ENCODE results near the gene NEDD8.
"Not testable (repeated sequence)": the region's sequence is repeated elsewhere in the genome, so short reads cannot be mapped to it uniquely, and the experiment has no call there.

The NEDD8 gene

DNA sequence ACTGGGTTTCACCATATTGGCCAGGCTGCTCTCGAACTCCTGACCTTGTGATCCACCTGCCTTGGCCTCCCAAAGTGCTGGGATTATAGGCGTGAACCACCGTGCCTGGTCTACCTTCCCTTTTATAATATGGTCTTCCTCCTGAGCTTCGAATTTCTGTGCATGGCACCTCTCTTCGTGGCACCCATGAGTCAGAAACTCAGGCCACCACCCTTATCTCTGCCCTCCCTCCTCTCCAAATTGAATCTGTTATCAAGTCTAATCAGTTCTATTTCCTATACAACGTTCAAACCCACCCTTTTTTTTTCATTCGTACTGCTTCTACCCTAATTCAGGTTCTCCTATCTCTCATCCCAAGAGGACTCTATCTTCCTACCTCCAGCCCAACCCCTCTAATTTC is 15.3 kb upstream of the NEDD8 start:
- DNase-seq (ENCODE audit: low spot score) = no peak

DNA sequence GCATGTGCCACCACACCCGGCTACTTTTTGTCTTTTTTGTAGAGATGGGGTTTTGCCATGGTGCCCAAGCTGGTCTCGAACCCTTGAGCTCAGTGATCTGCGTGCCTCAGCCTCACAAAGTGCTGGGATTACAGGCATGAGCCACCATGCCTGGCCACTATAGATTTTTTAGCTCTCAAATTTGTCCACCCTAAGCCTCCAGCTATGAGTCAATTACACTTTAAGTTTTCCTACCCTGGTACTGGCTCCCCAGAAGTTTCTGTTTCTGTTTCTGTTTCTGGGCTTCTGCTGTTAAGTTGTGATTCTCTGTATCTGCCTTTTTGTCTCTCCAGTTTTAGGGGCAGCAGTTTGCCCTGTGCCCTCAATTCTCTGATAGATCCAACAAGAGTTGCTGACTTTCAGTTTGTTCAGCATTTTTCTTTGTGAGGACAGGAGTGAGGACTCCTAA is 14.6 kb upstream of the NEDD8 start:
- DNase-seq (ENCODE audit: low spot score) = no peak

DNA sequence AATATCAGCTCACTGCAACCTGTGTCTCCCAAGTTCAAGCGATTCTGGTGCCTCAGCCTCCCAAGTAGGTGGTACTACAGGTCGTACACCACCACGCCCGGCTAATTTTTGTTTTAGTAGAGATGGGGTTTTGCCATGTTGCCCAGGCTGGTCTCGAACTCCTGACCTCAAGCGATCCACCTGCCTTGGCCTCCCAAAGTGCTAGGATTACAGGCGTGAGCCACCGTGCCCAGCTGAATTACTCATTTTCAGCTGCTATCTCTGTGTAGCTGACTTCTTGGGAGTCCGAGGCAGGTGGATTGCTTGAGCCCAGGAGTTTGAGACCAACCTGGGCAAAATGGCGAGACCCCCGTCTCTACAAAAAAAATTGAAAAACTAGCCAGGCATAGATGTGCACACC is 13.2 kb upstream of the NEDD8 start:
- not testable (repeated sequence) for DNase-seq (ENCODE audit: low spot score)

DNA sequence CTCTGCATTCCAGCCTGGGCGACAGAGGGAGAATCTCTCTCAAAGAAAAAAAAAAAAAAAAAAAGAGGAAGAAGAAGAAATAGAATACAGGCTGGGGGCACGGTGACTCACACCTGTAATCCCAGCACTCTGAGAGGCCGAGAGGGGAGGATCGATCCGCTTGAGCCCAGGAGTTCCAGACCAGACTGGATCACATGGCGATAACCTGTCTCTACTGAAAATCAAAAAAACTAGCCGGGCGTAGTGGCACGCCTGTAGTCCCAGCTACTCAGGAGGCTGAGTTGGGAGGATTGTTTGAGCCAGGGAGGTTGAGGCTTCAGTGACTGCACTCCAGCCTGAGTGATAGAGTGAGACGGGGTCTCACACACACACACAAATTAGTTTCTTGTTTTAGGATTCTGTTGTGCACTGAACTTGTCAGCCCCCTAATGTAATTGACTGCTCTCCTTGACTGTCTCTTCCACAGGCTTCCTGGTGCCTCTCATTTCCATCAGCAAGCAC is 11.2 kb upstream of the NEDD8 start:
- peak; percentile 37 for DNase-seq (ENCODE audit: low spot score)

DNA sequence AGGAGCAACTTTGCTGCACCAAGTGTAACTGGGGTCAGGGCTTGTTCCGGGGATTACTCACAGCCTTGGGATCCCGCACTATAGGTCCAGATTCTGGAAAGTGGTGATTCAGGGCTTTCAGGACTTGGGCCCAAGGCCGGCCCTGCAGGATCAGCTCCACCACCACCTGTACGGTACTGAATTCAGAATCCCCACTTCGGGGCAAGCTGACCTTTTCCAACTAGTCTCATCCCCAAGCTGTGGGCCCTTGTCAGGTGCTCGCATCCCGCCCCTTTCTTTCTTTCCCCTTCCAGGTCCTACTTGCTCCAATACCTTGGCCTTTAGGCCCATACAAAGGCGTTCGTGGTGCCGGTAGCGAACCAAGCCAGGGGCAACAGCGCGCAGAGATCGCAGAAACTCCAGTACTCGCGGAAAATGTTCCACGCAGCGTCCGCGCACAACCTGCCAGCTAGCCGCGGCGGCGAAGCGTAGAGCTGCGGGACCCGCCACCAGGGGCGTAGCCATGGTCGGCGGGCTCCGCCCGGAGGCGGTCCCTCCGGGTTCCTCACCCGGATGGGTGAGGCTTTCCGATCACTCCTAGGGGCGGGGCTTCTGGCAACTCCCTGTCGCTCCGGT is 9.8 kb upstream of the NEDD8 start:
- peak; percentile 96 for DNase-seq (ENCODE audit: low spot score)

DNA sequence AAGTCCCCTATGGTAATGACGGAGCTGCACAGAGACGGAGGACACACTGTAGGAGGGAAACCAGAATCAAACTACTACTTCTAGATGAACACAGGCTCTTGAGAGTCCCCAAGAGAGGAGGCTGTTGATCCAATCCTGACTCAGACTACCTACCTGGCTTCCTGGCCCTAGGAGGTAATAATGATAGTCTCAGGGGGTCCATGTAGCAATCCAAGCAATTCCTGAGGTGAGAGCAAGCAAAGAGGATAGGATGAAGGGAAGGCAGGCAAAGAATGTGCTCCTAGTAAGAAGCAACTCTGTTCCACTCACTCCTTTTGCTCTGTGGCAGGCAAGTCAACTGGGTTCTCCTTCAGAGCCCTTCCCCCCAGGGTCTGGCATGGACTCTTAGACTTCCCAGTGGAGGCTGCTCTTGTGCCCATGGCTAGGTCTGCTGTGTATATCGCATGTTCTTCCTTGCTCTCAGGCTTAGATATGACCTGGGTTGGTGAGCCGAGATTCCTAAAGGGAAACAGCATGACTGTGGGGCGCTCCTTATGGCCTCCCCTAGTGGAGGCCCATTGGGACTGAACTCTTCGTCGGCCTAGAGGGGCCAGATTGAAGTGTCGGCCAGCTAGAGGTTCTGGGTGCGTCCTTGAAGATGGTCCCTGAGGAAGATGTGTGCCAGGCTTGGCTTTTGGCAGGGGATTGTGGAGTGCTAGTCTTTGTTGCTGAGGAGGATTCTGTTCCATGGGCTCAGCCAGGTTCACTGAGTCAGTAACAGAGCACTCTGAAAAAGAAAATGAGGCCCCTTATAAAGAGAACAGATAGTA is 8.1 kb upstream of the NEDD8 start:
- no peak for DNase-seq (ENCODE audit: low spot score)

DNA sequence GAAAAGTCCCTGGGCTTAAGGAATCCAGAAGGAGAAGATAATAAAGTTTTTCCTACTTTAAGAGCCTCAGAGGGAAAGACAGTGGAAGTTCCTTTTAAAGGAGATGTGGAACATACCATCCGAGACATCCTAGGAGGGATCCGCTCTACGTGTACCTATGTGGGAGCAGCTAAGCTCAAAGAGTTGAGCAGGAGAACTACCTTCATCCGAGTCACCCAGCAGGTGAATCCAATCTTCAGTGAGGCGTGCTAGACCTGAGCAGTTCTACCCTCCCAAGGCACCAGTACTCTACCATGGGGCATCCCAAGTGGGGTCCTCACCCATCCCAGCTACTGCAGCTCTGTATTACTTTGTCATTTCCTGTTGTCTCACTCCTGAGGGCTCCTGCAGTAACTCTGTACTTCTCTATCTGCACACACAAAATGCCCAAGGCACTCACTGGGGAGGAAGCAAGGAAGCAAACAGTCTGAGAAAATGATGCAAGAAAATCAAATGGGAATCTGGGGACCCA is 6.4 kb upstream of the NEDD8 start:
- no peak for DNase-seq (ENCODE audit: low spot score)

DNA sequence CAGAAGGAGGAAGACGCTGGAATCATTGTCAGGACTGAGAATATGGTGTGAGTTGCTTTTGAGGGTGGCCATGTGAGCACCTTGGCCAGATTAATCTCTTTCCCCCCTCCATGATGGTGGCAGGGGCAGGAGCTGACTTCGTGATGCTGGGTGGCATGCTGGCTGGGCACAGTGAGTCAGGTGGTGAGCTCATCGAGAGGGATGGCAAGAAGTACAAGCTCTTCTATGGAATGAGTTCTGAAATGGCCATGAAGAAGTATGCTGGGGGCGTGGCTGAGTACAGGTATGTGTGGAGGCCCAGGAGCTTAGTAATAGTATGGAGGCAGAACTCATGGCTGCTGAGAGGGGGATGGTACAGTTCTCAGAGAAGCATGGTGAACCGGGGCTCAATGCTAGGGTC is 6.0 kb upstream of the NEDD8 start:
- DNase-seq (ENCODE audit: low spot score) = no peak

DNA sequence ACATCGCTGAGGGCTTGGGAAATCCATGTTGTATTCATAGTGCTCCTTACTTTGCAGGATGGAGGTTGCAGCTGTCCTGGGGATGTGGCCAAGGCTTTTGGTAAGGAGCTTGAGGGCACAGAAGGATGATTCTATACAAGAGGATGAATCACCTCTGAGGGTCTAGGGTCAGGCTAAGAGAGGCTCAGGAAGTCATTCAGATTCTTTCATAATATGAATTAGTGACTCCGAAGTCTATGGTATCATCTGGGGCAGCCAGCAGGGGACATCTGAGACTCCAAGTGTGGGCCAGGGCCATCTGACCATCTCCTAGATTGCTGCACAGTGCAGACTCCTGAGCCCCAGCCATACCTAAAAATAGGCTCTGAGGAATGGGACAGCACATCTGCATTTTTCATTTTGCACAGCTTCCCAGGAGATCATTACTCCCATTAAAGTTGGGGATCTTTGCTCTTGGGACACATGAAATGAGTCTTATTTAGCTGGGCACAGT is 5.3 kb upstream of the NEDD8 start:
- no peak for DNase-seq (ENCODE audit: low spot score)

DNA sequence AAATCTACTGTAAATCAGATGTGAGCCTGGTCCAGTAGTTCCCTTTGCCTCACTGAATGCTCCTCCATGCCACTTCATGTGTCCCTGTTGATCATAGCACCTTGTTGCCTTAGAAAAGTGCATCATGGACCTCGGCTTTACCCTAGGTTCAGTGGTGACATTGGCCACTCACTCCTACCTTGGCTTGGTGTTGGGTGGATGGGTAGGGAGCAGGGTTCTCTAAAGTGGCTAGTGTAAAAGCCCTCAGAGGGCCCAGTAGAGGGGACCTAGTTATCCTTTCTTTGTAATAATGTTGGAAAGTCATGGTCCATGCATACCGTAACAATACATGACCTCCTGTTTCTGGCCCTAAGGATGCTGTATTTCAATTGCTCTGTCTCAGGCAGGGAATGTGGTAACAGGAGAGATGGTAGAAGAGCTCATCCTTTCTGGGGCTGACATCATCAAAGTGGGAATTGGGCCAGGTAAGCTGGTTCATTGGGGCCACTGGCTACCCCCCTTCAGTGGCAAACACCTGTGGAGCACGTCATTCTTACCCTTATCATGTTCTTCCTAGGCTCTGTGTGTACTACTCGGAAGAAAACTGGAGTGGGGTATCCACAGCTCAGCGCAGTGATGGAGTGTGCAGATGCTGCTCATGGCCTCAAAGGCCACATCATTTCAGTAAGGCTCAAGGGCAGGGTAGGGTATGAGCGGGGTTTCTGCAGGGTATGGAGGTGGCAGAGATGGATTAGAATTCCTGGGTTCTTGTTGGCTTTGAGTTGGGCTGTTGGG is 4.7 kb upstream of the NEDD8 start:
- no peak for DNase-seq (ENCODE audit: low spot score)

DNA sequence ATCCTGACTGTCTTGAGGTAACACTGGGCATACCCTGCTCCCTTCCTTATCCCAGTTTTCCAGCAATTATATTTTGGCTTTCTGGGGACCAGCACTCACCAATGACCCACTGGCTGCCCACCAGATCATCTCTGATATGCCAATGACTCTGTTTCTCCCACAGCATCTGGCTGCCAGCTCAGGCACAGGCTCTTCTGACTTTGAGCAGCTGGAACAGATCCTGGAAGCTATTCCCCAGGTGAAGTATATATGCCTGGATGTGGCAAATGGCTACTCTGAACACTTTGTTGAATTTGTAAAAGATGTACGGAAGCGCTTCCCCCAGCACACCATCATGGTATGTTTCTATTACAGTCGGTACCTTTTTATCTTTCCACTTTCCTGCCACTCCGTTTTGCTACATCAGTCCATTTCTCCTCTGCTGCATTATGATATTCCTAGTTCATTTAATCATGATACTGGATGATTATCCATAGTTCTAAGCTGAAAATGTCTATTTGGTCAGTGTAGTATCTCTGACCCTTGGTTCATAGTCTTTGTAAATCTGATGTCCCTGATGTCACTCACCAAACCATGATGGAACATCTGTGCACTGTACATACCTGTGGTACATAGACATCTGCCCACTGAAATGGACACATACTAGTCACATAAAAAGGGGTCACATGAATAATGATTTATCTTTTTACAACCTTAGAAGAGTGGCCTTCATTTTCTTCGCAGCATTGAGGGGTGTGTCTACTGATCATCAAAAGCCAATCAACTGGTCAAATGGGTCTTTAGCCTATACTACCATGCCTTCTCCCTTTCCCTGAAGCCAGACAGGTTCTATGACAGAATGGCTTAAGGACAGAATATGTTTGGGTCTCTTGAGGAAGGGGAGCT is 3.9 kb upstream of the NEDD8 start:
- DNase-seq (ENCODE audit: low spot score) = no peak

DNA sequence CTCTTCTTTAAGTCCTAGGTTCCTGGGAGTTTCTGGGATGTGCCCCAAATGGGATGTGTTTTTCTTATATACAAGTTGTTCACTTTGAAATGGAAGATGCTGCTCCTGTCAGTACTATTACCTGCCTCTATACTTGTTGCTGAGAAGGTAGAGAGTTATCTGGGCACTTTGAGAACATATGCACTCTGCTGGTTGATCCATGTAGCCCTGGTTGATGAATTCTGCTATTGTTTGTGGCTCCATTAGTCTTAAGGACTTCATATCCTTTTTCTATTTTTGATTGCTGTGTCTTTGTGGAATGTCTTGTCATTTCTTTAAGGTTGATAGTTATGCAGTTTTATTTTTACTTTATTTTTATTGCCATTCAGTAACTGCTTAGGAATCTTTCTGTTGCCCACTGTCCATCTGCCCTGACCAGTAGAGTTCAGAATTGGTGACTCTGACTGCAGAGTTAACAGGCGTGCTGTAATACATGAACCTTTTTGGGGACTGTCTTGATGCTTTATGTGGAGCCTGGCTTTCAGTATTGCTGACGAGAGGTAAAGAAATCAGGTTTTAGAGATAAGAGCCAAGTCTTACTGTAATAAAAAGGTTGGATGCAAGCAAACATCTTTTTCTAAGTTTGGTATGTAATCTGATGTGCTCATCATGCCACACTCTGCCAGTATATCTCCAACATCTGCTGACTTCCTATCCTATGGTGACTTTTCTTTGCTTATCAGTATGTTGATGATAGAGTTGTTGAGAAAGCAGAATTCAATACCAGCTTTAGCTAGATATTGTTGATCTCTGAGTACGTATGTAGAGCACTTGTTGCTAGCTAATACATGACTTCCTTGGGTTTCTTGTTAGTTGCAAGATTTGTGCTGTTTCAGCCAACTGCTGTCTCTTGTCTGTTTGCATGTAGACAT is 2.2 kb upstream of the NEDD8 start:
- DNase-seq (ENCODE audit: low spot score) = no peak

DNA sequence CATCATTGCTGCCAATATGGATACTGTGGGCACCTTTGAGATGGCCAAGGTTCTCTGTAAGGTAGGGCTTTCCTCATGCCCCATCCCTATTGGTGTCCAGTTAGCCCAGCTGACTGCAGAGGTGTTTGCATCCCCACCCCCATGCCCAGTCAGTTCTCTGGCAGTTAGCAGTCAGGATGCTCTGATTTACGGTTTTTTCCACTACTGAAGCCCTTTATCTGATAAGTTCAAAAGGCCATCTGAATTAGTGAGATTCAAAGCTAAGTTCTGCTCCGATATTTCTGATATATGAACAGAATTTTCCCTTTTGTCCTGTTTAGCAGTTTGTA is 1.3 kb upstream of the NEDD8 start:
- DNase-seq (ENCODE audit: low spot score) = no peak

DNA sequence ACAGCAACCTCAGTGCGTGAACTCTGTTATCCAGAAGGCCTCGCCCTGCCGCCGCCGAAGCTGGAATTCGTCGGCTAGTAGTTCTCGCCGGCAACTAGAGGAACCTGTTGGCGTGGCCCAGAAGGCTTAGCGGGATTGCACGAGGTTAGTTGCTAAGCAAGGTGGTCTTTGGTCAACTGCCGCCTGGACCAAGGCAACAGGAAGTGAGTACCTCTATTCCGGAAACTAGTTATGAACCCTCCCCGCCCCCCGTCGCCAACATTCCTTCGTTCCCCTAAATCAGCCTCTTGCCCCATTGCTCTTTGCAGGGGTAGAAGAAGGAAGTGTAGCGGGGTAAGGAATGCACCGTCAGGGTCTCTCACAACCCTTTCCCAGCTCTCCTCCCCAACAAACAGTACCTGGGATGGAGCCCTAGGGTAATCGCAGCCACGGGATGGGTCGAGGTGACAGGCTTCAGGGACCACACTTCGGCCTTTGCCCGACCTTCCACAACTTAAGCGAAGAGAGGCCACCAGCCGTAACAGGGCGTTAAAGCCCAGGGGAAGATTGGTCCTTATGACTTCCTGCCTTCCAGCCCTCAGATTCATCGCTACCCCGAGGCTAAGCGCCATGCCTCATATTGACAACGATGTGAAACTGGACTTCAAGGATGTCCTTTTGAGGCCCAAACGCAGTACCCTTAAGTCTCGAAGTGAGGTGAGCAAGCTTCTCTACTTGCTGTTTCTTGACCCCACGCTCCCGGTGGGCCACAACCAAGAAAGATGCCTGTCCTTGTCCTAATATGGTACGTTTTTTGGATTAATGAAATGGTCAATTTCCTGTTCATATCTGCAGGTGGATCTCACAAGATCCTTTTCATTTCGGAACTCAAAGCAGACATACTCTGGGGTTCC is 724 bp upstream of the NEDD8 start, which contains the start of gene GMPR2:
Gene GMPR2, plus strand, starts transcription at position 285 of the 893 bp plus-strand sequence. Its CDS starts 325 bp downstream, at position 610.
- no peak for DNase-seq (ENCODE audit: low spot score)

DNA sequence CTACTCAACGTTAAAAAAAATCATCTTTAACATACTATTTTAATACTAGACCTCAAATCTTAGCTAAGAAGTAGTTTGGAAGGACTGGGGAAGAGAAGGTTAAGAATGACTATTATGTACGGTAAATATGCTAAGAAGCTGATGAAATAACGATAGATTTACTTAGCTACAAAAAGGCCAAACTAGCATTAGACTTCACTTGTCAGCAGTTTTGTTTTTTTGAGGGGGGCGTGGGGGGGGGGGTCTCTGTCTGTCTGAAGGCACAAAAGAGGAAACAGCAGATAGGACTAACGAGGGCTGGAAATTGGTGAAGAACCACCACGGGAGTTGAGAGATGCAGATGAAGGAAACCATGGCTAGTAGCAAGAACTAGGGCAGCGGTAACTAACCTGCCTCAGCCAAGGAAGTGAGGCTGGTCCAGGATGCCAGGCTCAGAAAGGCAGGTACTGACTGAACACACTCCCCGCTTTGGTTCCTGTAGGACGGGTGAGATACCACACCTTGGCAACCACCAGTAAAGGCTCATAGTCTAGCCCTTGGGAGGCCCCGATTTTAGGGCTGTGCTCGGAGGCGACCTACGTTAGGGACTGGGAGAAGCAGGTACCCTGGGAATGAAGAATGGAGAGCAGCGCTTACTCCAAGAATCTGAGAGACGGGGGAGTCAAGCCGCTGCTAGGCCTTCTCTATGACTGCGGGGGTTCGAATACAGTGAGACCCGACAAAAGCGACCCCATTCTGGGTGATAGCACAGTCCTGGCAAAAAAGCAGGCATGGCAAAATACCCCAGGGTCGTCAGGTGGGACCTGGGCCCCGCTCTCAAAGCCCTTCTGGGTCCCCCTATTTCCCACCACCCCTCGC is 675 bp downstream of the NEDD8 start:
- DNase-seq (ENCODE audit: low spot score) = no peak

DNA sequence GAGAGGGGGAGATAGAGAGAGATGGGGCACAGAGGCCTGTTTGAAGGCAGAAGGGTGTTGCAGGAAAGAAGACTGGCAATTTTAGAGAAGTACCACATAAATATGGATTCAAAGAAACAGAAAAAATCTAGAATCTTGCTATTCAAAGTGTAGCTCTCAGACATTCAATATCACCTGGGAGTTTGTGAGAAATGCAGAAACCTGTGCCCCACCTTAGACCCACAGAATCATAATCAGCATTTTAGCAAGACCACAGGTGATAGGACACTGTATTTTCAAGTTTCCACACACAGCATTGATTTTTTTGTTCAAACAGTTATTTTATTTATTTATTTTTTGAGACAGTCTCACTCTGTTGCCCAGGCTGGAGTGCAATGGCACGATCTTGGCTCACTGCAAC is 3.3 kb downstream of the NEDD8 start:
- no peak for DNase-seq (ENCODE audit: low spot score)

DNA sequence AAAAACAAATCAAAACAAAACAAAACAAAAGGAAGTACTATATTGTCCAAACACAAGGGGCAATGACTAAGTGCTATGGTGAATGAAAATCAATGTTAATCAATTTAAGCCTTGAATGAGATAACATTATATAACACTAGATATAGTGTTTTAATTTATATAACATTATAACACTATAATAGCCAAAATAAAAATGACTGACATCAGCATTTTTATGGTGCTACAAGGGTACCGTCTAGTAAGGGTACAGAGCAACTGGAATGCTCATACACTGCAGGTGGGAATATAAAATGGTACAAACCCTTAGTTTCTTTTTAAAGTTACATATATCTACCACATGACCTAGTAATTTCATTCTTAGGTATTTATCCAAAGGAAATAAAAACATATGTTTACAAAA is 5.7 kb downstream of the NEDD8 start:
- no peak for DNase-seq (ENCODE audit: low spot score)

DNA sequence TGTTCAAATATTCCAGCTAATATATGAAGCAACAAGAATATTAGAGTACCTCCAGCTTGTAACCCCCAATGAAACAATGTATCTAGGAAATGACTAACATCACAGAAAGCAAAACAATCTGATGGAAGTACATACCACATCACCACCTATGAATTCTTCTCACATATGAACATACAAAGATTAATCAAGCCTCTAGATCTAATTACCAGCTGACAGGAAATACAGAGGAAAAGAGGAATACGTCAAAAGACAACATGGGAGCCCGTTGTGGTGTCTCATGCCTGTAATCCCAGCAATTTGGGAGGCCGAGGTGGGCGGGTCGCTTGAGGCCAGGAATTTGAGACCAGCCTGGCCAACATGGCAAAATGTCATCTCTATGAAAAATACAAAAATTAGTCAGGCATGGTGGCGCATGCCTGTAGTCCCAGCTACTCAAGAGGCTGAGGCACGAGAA is 7.5 kb downstream of the NEDD8 start:
- DNase-seq (ENCODE audit: low spot score) = no peak
